Choroid plexus epithelial cell (primary cell): ENCODE results near the gene UBE2F.
A peak's percentile ranks its signal among the peaks of the same experiment; 100 is the strongest.

Source experiments
- DNase-seq: peaks from one replicate; pipeline ENCODE4 v3.0.0-alpha.2; 2010; ENCODE audit warnings: low read depth
- H3K4me3 ChIP-seq: 2 replicates; pipeline ENCODE4 v1.5.1; 2011; ENCODE audit warnings: low read depth, mild to moderate bottlenecking, control low read depth, low read length, moderate library complexity
- CTCF ChIP-seq: conservative IDR thresholded peaks from 2 replicates; pipeline ENCODE4 v1.5.1; 2011; ENCODE audit warnings: low read depth, mild to moderate bottlenecking, control low read depth, inconsistent platforms, low read length, moderate library complexity

The UBE2F gene

DNA sequence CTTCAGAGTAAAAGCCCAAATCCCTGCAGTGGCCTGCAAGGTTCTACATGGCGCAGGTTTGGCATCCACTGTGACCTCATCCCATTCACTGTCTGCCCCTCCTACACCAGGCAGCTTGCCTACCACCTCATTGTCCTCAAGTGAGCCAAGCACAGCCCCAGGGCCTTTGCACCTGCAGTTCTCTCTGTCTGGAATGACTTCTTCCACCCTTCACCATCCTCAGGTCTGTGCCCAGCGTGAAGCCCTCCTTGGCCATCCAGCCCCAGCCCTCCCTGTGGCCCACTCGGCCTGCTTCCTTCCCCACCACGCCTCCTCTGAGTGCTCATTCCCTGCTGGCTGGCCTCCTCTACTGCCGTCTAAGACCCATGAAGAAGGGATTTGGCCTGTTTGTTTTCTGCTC lies 32.6 kb upstream of the UBE2F start:
- no peak overlapping the region for H3K4me3 ChIP-seq
- no peak for TF ChIP-seq CTCF
- no peak for DNase-seq

- no peak overlapping the region for H3K4me3 ChIP-seq
- DNase-seq: no peak
- no peak for TF ChIP-seq CTCF
Observed at GRCh38 chr2:237935740-237936452, 30.9 kb upstream of the UBE2F start.

GRCh38 chr2:237939251-237939650 lies 27.6 kb upstream of the UBE2F start:
- no peak for TF ChIP-seq CTCF
- no peak overlapping the region for H3K4me3 ChIP-seq
- DNase-seq: peak; percentile 16

DNA sequence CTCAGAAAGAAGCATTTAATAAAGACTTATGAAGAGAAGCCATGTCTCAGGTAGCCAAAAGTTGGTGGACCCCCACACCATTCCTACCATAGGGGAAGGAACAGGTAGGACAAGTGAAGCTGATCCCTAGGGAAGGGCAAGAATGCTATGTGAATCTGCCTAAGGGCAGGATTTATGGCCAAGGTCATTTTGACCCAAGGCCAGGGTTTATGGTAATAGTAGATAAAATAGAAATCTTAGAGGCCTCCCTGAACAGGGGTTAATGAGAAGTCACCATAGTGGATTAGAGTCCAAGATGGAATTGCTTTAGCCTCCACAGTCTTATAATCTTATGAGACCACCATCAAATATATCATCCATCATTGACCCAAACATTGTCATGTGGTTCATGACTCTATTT lies 26.0 kb upstream of the UBE2F start:
- no peak overlapping the region for H3K4me3 ChIP-seq
- DNase-seq: no peak
- no peak for TF ChIP-seq CTCF

DNA sequence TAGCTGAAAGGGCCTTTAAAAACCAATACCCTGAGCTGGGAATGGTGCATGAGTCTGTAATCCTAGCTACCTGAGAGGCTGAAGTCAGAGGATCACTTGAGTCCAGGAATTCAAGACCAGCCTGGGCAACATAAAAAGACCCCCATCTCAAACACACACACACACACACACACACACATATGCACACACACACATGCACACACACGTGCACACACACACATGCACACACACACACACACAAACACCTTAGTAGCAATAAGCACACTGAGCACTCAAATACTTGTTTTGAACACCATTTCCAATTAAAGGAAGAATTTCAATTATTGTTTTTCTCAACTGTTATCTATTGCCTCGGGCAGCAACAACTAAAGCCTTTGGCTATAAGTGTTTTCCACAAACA lies 25.6 kb upstream of the UBE2F start:
- no peak for TF ChIP-seq CTCF
- no peak for DNase-seq
- H3K4me3 ChIP-seq: no peak overlapping the region

DNA sequence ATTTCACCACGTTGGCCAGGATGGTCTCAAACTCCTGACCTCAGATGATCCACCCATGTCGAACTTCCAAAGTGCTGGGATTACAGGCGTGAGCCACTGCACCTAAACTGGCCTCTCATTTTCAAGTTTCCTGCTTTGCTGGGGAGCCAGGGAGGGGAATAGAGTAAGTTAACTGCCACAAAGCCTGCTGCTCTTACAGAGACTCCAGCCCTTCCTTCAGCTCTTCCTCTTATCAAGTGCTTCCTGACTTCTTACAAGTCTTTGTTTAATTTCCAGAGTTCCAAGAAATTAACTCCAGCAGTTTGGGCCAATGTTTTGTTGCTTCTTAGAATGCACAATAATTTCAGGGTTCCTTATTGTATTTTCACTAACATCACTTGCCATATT lies 24.3 kb upstream of the UBE2F start:
- no peak overlapping the region for H3K4me3 ChIP-seq
- DNase-seq: no peak
- no peak for TF ChIP-seq CTCF

DNA sequence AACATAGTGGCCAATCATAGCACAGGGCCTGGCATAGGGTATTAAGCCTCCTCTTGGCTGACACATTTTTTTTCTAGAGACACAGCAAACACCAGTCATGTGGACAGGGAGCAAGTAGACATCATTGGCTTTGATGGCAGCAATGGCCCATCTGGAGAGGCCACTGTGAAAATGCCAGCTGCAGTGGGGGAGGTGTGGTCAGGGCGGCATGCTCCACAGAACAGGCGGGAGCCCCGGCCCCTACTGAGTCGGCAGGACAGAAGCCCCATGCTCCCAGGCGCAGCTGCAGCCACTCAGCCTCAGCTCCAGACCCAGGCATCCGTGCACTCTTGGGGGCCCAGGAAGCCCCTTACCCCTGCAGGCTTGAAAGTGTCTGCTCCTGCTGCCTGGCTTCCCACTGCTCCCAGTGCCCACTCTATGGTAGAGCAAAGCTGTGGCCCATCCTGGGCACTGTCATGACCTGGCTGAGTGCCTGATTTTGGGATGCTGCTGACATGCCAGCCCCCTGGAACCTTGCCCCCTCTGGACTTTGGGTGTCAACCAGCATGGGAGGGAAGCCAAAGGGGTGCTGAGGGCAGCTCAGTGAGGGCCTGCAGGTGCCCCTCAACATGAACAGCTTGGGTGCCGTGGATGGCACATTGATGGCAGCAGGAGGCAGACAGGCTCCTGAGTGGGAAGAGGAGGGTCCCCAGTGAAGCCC lies 23.3 kb upstream of the UBE2F start:
- no peak for TF ChIP-seq CTCF
- DNase-seq: no peak
- H3K4me3 ChIP-seq: no peak overlapping the region
